Inferior parietal cortex (tissue), 1 donor: ENCODE measurements around the gene C6orf47.
A peak's percentile ranks its signal among the peaks of the same experiment; 100 is the strongest.

Experiments used
- DNase-seq: peaks from one replicate; pipeline ENCODE4 v3.0.0-alpha.2; 2016; ENCODE audit errors: extremely low spot score

Gene C6orf47

DNA sequence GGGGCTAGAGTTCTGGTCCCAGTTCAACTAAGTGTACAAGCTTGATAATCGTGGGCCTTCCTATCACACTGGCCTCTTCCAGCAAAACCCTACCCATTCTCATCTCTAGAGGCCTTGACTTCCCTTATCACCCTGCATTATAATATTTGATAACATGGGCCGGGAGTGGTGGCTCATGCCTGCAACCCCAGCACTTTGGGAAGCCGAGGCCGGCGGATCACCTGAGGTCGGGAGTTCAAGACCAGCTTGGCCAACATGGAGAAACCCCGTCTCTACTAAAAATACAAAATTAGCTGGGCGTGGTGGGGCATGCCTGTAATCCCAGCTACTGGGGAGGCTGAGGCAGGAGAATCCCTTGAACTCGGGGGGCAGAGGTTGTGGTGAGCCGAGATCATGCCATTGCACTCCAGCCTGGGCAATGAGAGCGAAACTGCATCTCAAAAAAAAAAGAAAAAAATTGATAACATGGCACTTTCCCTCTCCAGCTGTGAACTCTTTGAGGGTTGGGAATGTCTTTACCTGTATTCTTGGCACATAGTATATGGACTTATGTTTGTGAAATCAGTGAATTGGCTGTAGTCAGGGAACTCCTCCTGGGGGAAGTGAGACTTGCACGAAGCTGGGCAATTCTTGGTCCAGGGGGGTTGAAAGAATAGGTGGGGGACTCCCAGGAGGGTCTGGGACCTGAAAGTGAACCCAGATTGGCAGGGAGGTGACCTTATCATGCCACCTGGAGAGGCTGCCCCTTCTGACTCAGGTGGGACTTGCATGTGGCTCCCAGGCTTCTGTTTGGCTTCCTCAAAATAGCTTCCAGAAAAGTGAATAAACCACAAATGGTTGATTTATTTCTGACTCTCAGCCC lies 915 bp upstream of the C6orf47 start:
- DNase-seq: no peak

DNA sequence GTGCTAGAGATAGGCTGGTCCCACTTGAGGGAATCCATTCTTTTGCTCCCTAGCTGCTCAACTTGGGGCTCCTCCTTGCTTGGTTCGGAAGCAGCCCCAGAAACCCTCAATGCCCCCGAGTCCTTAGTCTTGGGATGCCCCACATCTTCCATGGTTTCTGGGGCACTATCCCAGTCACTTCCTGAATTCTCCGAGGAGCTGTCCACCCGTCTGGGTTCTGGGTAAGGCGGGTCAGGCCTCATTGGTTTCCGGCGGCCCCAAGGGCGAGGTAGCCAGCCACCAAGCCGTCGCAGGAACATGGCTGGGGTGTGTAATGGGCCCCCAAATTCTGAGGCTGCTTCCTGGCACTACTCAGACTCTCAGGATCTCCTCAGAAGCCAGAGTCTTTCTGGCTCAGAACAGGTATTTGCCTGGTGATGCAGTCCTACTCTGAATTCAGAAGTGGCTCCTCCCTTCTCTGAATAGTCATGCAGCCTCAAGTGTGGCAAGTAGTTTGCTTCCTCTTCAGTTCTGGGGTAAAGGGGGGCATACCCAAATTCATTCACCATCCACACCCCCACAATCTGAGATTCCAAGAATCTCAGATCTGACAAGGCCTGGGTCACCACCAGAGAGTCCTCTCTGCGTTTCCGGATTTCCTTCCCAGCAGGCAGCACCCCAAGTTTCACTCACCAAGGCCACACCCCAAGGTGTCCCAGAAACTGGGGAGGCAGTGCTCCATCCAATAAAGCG lies 763 bp downstream of the C6orf47 start:
- DNase-seq: no peak

DNA sequence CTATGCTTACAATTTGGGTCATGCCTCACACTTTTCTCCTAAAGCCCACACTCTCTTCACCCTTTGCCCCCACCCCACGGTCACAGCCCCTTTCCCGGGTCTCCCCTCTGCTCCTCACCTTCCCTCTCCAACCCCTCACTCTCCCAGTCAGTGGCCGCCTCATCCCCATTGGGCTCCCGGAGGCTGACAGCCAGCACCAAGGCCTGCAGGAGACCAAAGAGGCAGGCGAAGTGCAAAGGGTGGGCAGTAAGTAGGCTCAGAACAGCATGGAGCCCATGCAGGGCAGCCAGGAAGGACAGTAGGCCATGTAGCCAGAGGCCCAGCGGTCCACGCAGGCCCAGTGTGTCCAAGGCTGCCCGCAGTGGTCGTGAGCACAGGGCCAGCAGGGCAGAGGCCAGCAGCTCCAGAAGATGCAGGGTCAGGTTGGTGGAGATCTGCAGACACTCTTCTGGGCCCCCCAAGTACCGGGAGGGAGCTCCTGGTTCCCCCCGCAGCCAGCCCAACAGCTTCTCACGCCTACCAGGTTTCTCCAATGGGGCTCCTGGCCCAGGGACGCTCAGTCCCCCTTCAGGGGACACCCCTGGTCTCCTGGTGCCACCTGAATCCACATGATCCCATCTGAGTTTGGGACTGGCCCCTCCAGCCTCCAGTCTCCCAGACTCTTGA lies 1.5 kb downstream of the C6orf47 start:
- no peak for DNase-seq

DNA sequence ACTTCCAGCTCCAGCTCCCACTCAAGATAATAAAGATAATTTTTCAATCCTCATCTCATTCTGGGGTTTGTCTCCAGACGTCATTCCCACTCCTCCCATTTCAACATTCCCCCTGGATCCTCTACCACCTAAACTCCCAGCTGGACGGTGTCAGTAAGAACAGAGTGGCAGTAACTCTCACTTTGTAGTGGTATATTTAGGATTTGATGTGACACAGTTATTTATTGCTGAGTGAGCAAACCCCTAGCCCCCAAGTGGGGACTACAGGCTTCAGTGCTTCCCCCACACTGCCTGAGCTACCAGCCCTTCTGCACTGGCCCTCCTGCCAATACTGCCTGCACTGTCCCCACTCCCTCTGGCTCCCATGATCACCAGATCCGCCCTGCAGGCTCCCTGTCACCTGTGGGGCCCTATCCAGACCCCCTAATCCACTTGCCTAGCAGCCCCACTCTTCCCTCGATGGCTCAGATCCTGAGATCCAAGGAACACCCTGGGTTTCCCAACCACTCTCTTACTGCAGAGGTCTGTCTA lies 2.4 kb downstream of the C6orf47 start:
- DNase-seq: no peak

DNA sequence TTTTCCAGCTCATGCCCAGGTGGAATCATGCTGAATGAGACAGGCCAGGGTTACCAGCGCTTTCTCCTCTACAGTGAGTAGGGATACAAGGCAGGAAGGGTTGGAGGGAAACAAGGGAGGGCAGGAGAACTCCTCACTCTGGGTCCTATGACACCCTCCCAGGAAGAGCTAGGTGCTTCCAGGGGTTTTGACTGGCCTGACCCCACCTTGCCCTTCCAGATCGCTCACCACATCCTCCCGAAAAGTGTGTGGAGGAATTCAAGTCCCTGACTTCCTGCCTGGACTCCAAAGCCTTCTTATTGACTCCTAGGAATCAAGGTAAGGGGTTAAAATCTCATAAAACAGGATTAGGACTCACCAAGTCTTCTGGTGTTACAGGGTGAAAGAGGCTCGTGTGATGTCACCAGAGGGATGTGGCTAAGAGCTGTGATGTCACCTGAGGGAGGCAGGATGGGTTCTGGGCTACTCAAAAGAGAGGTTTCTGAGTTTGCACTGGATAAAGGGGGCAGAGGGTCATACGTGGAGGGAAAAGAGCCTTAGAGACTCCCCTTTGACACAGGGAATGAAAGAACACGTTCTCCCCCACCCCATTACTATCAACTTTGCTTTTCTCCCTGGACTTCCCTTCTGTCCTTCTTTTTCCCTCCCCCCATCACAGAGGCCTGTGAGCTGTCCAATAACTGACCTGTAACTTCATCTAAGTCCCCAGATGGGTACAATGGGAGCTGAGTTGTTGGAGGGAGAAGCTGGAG lies 3.0 kb downstream of the C6orf47 start:
- no peak for DNase-seq

DNA sequence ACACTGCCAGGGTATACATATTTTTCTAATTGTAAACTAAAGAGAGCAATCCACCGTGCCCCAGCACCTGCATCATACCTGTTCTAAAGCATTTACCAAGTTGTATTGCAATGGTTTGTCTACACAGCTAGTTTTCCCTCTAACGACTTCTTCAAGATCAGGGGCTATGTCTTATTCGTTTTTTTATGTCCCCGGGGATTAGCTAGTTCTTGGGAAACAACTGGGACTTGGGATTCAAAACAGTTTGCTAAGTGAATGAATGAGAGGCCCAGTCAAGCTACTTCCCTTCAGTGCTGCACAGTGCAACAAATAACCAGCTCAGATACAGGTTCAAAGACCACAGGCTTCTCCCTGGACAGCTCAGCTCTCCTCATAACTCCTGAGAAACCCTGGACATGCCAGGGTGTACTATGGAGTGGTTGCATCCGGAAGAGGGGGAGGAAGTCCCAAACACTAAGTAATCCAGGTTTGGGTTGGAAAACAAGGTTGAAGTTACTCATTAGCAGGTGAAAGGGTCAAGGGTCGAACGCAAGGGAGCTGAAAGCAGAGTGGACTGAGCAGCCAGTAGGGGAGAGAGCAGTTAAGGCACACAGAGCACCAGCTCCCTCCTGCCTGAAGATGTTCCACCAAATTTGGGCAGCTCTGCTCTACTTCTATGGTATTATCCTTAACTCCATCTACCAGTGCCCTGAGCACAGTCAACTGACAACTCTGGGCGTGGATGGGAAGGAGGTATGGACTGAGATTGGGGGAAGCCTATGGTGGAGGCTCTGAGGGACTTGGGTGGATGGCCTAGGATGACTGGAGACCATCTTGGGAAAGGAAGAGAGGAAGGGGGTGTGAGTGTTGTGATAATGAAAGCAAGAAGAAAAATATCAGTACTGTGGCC lies 5.0 kb downstream of the C6orf47 start, which contains the start of gene APOM:
TSS of gene APOM (plus strand) at position 546 of the 889 bp plus-strand sequence. CDS start at position 619, 73 bp downstream.
- no peak for DNase-seq

DNA sequence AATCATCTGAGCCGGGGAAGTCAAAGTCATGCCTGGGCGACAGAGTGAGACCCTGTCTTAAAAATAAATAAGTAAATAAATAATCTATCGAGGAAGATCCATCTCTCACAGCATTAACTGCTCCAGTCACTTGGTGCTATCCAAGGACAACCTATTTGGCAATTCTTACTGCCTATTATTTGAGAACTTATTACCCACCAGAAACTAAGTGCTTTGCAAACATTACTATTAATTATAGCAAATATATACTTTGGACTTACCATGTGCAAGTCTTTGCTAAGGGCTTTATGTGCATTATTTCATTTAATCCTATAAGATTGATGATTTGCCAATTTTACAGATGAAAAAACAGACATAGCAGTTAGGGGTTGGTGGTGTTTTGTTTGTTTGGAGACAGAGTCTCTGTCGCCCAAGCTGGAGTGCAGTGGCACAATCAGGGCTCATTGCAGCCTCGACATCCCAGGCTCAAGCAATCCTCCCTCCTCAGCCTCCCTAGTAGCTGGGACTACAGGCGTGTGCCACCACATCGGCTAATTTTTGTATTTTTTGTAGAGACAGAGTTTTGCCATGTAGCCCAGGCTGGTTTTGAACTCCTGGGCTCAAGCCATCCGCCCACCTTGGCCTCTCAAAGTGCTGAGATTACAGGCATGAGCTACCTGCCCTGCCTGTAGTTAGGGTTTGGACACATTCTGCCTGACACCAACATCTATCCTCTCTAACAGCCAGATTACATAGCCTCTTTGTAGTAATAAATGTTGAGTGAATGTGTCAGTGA lies 5.8 kb downstream of the C6orf47 start:
- no peak for DNase-seq

DNA sequence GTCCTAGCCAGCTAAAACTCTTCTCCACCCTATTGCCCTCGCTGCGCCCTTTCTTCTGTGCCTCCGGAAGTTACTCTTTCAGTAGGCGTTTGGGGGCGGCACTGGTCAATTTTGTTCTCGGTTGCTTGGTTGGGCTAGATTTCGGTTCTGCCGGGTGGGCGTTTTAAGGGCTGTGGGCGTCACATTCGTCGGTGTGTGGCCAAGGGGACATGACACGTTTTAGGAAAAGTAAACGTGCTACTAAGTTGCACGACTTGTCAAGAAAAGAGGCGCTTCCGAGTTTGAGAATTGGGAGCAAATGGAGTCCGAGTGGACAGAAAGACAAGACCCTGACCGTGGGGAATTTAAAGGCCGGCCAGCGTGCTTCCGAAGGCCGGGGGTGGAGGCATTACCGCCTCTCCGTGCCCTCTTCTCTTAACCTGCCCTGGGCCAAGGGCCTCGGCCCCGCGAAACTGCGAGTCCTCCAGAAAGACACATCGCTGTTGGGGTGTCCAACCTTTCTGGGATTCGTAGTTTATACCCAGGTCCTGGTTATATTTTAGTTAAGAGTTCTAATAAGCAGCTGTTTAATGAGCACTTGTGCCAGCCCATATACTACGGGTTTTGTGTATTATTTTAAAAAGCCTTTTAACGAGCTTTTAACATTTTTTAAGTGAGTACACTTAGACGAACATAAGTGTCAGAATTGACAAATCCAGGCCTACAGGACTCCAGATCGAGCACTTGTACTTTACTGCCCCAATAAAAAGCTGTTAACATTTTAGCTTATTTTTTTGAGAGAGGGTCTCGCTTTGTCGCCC lies 7.5 kb downstream of the C6orf47 start:
- DNase-seq: no peak

DNA sequence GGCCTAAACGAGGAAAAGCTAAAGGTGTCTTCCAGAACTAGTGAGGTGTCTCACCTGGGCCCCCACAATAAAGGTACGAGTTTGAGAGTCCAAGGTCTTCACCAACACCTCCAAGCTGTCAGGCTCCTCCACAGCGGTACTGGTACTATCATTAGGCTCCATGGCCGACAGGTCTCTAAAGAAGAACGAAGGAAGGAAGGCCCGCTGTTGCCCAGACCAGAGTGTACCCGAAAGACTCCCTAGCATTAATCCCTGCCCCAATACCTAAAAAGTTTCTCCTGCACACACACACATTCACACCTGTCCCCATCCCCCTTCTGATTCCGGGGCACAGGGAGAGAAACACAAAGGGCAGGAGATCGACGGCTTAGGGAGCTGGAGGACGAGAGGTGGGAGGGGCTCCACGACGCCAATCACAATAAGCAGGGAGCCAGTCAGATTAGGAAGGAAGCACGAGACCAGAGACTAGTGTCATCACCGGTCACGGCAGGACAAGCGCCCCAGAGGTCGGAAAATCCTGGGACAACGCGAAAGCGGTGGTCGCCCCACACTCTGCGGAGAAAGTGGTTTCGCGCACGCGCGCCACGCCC lies 8.9 kb downstream of the C6orf47 start:
- DNase-seq: peak; percentile 63

DNA sequence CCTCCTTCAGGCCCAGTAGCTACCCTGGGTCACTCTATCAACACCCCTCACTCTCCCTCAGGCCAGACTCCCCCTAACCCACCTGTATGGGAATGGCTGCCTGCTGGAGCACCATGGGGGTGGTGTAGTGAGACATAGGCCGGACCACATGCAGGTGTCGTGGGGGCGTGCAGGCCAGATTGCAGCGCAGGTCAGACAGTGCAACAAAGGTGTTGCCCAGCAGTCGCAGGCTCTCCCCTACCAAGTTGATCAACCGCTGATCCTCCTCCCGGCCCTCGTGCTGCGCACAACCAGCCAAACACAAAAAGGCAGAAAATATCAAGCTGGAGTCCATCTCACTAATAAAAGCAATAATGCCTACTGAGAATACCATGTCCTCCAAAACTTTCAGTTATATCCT lies 15.3 kb downstream of the C6orf47 start:
- DNase-seq: no peak

DNA sequence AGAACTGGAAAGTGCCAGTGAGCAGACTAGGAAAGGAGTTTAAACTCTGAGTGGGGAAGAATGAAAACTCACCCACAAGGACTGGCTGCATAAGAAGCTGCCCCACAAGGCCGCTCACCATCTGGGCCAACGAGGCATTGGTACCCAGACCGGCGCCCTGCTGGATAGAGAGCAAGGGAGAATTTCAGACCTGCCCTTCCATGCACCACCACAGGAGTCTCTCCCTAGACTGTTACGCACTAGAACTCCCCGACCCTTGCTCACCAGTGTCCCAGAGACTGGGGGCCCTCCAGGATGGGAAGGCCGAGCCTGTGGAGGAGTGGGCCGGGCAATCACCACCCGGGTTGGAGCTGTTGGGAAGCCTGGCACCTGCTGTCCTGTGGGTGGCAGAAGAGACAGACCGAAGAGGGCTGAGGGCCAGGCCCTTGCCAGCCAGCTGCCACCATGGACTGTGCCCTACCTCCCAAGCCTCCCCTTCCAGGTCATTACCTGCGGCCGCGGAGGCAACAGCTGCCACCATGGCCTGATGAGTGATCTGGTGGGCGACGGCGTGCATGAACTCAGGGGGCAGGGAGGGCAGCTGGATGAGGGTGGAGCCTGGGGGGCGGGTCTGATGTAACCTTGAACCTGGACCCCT lies 16.6 kb downstream of the C6orf47 start:
- DNase-seq: no peak

DNA sequence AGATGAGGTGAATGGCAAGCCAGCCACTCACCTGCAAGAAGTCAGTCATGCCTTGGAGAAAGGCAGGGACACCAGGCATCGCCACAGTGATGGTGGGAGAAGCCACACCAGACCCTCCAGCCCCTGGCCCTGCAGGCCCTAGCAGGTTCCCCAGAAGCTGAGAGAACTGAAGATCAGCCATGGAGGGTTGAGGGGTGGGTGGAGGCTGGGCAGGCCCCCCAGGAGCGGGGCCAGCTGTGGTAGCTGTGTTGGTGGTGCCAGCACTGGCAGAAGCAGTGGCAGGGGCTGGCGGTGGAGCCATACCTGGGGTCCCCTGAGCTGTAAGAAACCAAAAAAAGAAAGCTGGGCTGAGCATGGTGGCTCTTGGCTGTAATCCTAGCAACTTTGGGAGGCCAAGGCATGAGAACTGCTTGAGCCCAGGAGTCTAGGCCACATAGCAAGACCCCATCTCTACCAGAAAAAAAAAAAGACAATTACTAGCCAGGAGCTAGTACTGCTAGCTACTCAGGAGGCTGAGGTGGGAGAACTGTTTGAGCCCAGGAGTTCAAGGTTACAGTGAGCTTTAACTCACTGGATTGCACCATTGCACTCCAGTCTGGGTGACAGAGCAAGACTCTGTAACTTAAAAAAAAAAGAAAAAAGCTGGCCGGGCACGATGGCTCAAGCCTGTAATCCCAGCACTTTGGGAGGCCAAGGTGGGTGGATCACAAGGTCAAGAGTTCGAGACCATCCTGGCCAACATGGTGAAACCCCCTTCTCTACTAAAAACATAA lies 17.6 kb downstream of the C6orf47 start:
- no peak for DNase-seq

DNA sequence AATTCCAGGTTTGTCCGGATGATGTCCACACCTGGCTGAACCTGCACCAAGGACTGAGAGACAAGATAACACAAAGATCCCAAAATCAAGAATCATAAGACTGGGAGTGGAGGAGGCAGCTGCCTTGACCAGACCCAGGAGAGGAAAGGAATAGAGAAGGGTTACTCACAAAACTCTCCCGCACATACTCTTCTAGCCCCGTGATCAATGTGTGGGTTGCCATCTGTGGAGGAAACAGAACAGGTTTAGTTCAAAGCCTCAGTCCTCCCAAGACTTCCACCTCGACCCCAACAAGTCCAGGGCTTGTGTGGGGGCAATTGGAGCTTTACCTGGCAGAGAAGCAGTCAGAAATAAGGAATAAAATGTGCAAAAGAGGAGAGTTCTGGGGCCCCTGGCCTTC lies 19.2 kb downstream of the C6orf47 start:
- no peak for DNase-seq

DNA sequence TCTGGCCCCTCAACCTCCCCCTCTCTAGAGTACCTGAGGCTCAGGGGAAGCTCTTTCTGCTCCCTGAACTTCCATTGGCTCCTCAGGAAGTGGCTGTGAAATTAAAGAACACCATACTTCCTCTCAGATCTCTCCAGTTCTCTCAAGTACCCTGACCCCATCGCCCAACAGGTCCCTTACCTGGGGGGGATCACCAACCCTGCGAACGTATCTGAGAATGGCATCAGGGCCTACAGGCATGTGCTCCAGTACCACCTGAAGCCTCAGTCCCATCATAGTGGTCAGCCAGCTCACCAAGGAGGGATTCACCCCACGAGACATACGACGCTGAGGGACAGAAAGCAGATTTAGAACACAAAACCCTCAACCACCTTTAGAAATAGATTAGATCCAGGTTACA lies 20.0 kb downstream of the C6orf47 start:
- DNase-seq: no peak

DNA sequence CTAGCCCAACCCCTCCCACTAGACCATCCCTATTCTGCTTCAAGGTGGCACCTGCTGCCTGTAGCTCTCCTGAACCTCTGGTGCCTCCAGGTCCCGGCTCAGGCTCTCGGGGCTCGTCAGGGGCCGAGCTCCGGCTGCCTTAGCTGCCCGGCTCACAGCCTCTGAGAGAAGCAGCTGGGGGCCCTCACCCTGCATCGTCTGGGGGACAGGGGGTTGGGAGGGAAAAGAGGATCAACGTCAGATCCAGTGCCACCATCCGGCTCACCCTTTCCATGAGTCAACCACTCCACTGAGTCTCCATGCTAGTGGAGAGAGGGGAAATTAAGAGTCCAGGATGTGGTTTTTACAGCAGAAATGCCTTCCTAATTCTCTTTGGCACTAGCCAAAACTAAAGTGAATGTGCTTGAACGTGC lies 21.1 kb downstream of the C6orf47 start:
- no peak for DNase-seq

DNA sequence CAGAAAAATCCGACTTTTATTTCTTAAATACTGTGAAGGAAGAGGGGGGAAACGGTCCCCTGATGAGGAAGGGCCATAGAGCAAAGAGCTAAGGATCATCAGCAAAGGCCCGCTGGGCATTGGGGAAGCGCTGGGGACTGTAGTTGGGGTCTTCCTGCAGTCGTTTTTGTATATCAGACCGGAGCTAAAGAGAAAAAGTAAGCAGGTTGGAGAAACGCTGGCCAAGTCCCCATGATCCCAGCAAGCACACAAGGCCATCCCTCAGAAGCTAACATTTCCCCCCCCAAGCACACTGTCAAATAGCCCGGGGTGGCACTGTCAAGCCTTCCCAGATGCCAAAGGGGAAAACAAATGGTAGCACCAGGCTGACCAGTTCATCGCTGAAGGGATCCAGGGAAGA lies 21.5 kb downstream of the C6orf47 start:
- no peak for DNase-seq
